GM12878 (cell line): Measurements from ENCODE around the gene MAMDC2. TPM values are rescaled to one million over a fixed set of nuclear protein-coding genes. Genes with fewer than 3 reads are reported as not detected.

Source experiments
- ATAC-seq: fragments of 200-7000 bp; cut with Tn5 transposase; 3 replicates; pipeline ENCODE4 v1.9.1; 2020; ENCODE audit warnings: mild to moderate bottlenecking, moderate library complexity
- BruUV-seq: library from RNA; stranded (reverse); fragments of 400-500 nt; replicated peaks from 2 replicates; lab custom pipeline; 2021; lab: Mats Ljungman, UMichigan
- CTCF ChIA-PET: fragments of 300-600 bp; sonication (Branson Sonifier 250); formaldehyde crosslinking; extraction: SDS; loops from one replicate; lab custom pipeline; 2021; ENCODE audit warnings: inconsistent platforms; lab: Yijun Ruan, JAX
- POLR2A ChIA-PET: fragments of 350-600 bp; formaldehyde crosslinking; extraction: SDS; loops from one replicate; lab custom pipeline; 2021; ENCODE audit warnings: inconsistent platforms; lab: Charles Lee
- RAD21 ChIA-PET: fragments of 300-600 bp; sonication (Branson Sonifier 250); formaldehyde crosslinking; loops from one replicate; lab custom pipeline; 2023; ENCODE audit warnings: antibody characterized with exemption; ENCODE audit not compliant: unreplicated experiment; lab: Charles Lee
- SMC1A ChIA-PET: fragments of 300-600 bp; sonication (Branson Sonifier 250); formaldehyde crosslinking; loops from one replicate; lab custom pipeline; 2023; ENCODE audit not compliant: unreplicated experiment, uncharacterized antibody; lab: Charles Lee
- DNase-seq: peaks from one replicate; pipeline ENCODE4 v3.0.0-alpha.2; 2011; ENCODE audit warnings: low read depth, low spot score
- FAIRE-seq: peaks from 3 replicates; lab custom pipeline; 2011; peaks lifted over from hg19 to GRCh38; lab: Jason Lieb, UNC
- H2AFZ ChIP-seq: 2 replicates; pipeline ENCODE4 v1.6.0; 2011; ENCODE audit warnings: low read depth, low read length, control low read depth; ENCODE audit not compliant: control insufficient read depth
- H3K27ac ChIP-seq: 2 replicates; pipeline ENCODE4 v1.5.1; 2011; ENCODE audit warnings: control low read depth; ENCODE audit not compliant: control insufficient read depth, insufficient read depth
- H3K27me3 ChIP-seq, 2 experiments: replicated peaks in 1 of 2; 2 replicates each; pipeline versions ENCODE4 v1.6.0 to v1.6.1; 2011; ENCODE audit warnings: low read length in 1 of 2; ENCODE audit not compliant: control insufficient read depth in 2 of 2, insufficient read depth in 2 of 2
- H3K36me3 ChIP-seq, 2 experiments: 2 replicates each; pipeline ENCODE4 v1.5.1; 2011; ENCODE audit warnings: low read length in 1 of 2; ENCODE audit not compliant: control insufficient read depth in 2 of 2, insufficient read depth in 2 of 2
- H3K4me1 ChIP-seq: 2 replicates; pipeline ENCODE4 v1.6.1; 2011; ENCODE audit warnings: mild to moderate bottlenecking, low read length, moderate library complexity, mixed read lengths; ENCODE audit not compliant: control insufficient read depth, insufficient read depth
- H3K4me2 ChIP-seq: 2 replicates; pipeline ENCODE4 v1.6.0; 2011; ENCODE audit warnings: control low read depth; ENCODE audit not compliant: control insufficient read depth, insufficient read depth
- H3K4me3 ChIP-seq: fragments of 200-600 bp; sonication (generic); 2 replicates; pipeline ENCODE4 v1.5.1; 2016
- H3K79me2 ChIP-seq: 2 replicates; pipeline ENCODE4 v1.6.0; 2011; ENCODE audit warnings: low read length; ENCODE audit not compliant: control insufficient read depth, insufficient read depth
- H3K9ac ChIP-seq: 2 replicates; pipeline ENCODE4 v1.8.0; 2011; ENCODE audit warnings: low read length, control low read depth, mixed read lengths; ENCODE audit not compliant: control insufficient read depth, insufficient read depth
- H3K9me3 ChIP-seq: replicated peaks from 3 replicates; pipeline ENCODE4 v1.5.1; 2011; ENCODE audit warnings: mild to moderate bottlenecking, low read length; ENCODE audit not compliant: control insufficient read depth, insufficient read depth
- H4K20me1 ChIP-seq: 2 replicates; pipeline ENCODE4 v1.6.0; 2011; ENCODE audit not compliant: control insufficient read depth, insufficient read depth
- BHLHE40 ChIP-seq, 2 experiments: fragments of 450-650 bp in 1 of 2; IDR thresholded peaks; 2 replicates each; pipeline ENCODE4 v1.6.1; 2011 to 2017; ENCODE audit warnings: low read depth in 2 of 2, borderline replicate concordance in 1 of 2, improper control_type of control experiment in 1 of 2, low read length in 1 of 2, mild to moderate bottlenecking in 1 of 2
- CBX5 ChIP-seq: sonication (generic); IDR thresholded peaks from 2 replicates; pipeline ENCODE4 v1.6.1; 2016; ENCODE audit warnings: low read depth, moderate library complexity, mild to moderate bottlenecking, inconsistent platforms
- ESRRA ChIP-seq: IDR thresholded peaks from 2 replicates; pipeline ENCODE4 v1.6.1; 2012; ENCODE audit warnings: mild to moderate bottlenecking, low read length, improper control_type of control experiment
- MTA3 ChIP-seq: IDR thresholded peaks from 2 replicates; pipeline ENCODE4 v1.6.1; 2012; ENCODE audit warnings: low read length, inconsistent platforms, borderline replicate concordance
- NRF1 ChIP-seq: conservative IDR thresholded peaks from 2 replicates; pipeline ENCODE4 v1.6.1; 2011; ENCODE audit warnings: mild to moderate bottlenecking, low read depth, low read length, improper control_type of control experiment
- SIX5 ChIP-seq: IDR thresholded peaks from 2 replicates; pipeline ENCODE4 v1.6.1; 2011; ENCODE audit warnings: mild to moderate bottlenecking, low read depth, low read length, moderate library complexity; ENCODE audit not compliant: severe bottlenecking
- SKIL ChIP-seq: fragments of 450-650 bp; IDR thresholded peaks from 2 replicates; pipeline ENCODE4 v1.6.1; 2017; ENCODE audit warnings: mild to moderate bottlenecking, low read depth, inconsistent platforms; ENCODE audit not compliant: poor library complexity, severe bottlenecking
- SMAD5 ChIP-seq: IDR thresholded peaks from 2 replicates; pipeline ENCODE4 v1.6.1; 2016; ENCODE audit warnings: antibody characterized with exemption, low read depth
- STAT1 ChIP-seq: fragments of 450-650 bp; conservative IDR thresholded peaks from 2 replicates; pipeline ENCODE4 v1.6.1; 2014; ENCODE audit warnings: antibody characterized with exemption, mild to moderate bottlenecking
- TARDBP ChIP-seq: IDR thresholded peaks from 2 replicates; pipeline ENCODE4 v1.6.1; 2016; ENCODE audit warnings: borderline replicate concordance
- TCF12 ChIP-seq: IDR thresholded peaks from 2 replicates; pipeline ENCODE4 v1.6.1; 2011; ENCODE audit warnings: low read depth, mild to moderate bottlenecking, low read length
- WRNIP1 ChIP-seq: IDR thresholded peaks from 2 replicates; pipeline ENCODE4 v1.6.1; 2011; ENCODE audit warnings: low read depth, low read length, improper control_type of control experiment, borderline replicate concordance
- ZBTB4 ChIP-seq: fragments of 450-650 bp; formaldehyde crosslinking; IDR thresholded peaks from 2 replicates; pipeline ENCODE4 v1.4.0; 2022; ENCODE audit warnings: mild to moderate bottlenecking, moderate library complexity
- ZNF384 ChIP-seq: IDR thresholded peaks from 2 replicates; pipeline ENCODE4 v1.6.1; 2012; ENCODE audit warnings: low read depth, mild to moderate bottlenecking, low read length, improper control_type of control experiment, borderline replicate concordance
- WGBS: methylation state at CpG from one replicate; pipeline ENCODE4 v1.1.6; 2016; ENCODE audit warnings: low lambda C conversion rate; ENCODE audit not compliant: insufficient replicate concordance, insufficient coverage; ENCODE audit errors: missing lambda C conversion rate; 5-methylcytosine and 5-hydroxymethylcytosine counted together
- in situ Hi-C: fragments of 300-500 bp; cut with MboI; formaldehyde crosslinking; loops from 9 replicates; pipeline ENCODE4 v1.14.3; 2018; ENCODE audit warnings: mixed read lengths
- intact Hi-C: fragments of 100-400 bp; cut with micrococcal nuclease; formaldehyde crosslinking; loops from one replicate; pipeline ENCODE4 v1.14.2; 2022; ENCODE audit not compliant: unreplicated experiment
- polyA plus RNA-seq, 11 experiments: library from polyadenylated mRNA; depleted of rRNA in 4 of 11; unstranded in 6 of 11; stranded (reverse) in 5 of 11; fragments of >200 nt; fragmentation: Nextera tagmentation in 4 of 11; fragmentation: Illumina TruSeq in 1 of 11; extraction: Ambion mirVana in 4 of 11; extraction: Trizol in 1 of 11; gene quantifications; 1 replicate in 1 of 11; 2 replicates in 10 of 11; pipeline versions ENCODE4 v1.2.1 to v1.2.3, GENCODE V29; 2011 to 2016; ENCODE audit warnings: inconsistent platforms in 2 of 11, missing spikeins in 2 of 11, low read depth in 1 of 11
- total RNA-seq, 4 experiments: library from RNA; depleted of rRNA in 3 of 4; stranded (reverse); fragments of >200 nt in 3 of 4; fragmentation: Illumina TruSeq in 1 of 4; extraction: Trizol in 1 of 4; gene quantifications; 2 replicates each; pipeline versions ENCODE4 v1.2.1 to v1.2.3, GENCODE V29; 2013 to 2021
- TF ChIP-seq, protein P1 (sequence below): IDR thresholded peaks from 2 replicates; pipeline ENCODE4 v1.6.1; 2012; ENCODE audit warnings: low read depth, low read length, improper control_type of control experiment

Gene MAMDC2
- total and polyA plus RNA-seq, 10 of the 15 experiments (the other 5 are each of a cell fraction or from before 2014, with no cell fraction given), result 0.01 to 0.09 TPM; not detected in 8

DNA sequence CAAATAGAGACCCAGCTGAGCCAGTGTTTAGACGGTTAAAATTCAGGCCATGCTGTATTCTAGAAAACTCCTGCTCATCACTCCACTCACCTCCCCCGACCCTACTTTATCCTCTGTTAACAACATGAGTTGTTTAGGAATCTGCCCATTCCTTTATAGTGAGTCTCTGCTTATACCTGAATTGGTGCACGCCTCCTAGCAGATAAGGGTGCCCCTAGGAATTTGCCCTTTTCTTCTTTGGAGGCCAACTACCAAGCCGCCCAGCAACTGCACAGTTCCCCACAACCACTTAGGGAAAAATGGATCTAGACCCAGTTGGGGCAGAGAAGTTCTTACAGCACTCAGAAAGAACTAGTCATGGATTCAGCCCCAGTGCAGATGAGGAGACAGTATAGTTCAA lies 102.3 kb downstream of the MAMDC2 start:
- intact Hi-C loops (no loop called here), in situ Hi-C loops (no loop called here)
- no peaks in the 10 kb centered on the region for H4K20me1 ChIP-seq
- ChIA-PET CTCF (no interaction called here), POLR2A (no interaction called here), SMC1A (no interaction called here), RAD21 (no interaction called here)
- H3K9me3 ChIP-seq, result no peaks in the 10 kb centered on the region
- WGBS, result 46% methylated on average over 4 of the region's 4 CpGs
- no peak overlapping the region for H3K9ac ChIP-seq
- no peak for FAIRE-seq
- no TSS peak for BruUV-seq
- H3K4me3 ChIP-seq, result no peak overlapping the region
- H2AFZ ChIP-seq, result no peak overlapping the region
- H3K4me2 ChIP-seq, result no peak overlapping the region
- H3K27me3 ChIP-seq, result peaks cover 0 to 2% of the 10 kb centered on the region in 2 experiments; a peak in 1 of 4 replicates
- no peak for DNase-seq
- no peaks in the 10 kb centered on the region for H3K79me2 ChIP-seq
- H3K27ac ChIP-seq, result no peak overlapping the region
- no peaks in the 10 kb centered on the region for H3K36me3 ChIP-seq
- no peak for ATAC-seq
- H3K4me1 ChIP-seq, result no peaks in the 10 kb centered on the region
- TF ChIP-seq MTA3 (no peak), CBX5 (no peak), SKIL (no peak), BHLHE40 (IDR thresholded peaks at IDR 0.05; ENCODE audit: borderline replicate concordance in 1 of 2, low read depth in 2 of 2, low read length in 1 of 2) (no peak), TARDBP (no peak), WRNIP1 (no peak), NRF1 (no peak), SMAD5 (no peak), SIX5 (no peak), TCF12 (no peak), ZNF384 (no peak), STAT1 (no peak), ESRRA (no peak), ZBTB4 (no peak)
- TF ChIP-seq, protein P1, sequence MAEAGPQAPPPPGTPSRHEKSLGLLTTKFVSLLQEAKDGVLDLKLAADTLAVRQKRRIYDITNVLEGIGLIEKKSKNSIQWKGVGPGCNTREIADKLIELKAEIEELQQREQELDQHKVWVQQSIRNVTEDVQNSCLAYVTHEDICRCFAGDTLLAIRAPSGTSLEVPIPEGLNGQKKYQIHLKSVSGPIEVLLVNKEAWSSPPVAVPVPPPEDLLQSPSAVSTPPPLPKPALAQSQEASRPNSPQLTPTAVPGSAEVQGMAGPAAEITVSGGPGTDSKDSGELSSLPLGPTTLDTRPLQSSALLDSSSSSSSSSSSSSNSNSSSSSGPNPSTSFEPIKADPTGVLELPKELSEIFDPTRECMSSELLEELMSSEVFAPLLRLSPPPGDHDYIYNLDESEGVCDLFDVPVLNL, result no peak
